Measurements from ENCODE around the gene EXT2. TPM values are rescaled to one million over a fixed set of nuclear protein-coding genes. Genes with fewer than 3 reads are reported as not detected.

Gene EXT2
- total RNA-seq, 1 donor from 2014 or later = 76.6 TPM

- no peak for DNase-seq
These were observed 110.4 kb downstream of the EXT2 start for GRCh38 chr11:44205836-44206235.

- DNase-seq = no peak
These were observed 111.8 kb downstream of the EXT2 start for GRCh38 chr11:44207292-44207691.

DNA sequence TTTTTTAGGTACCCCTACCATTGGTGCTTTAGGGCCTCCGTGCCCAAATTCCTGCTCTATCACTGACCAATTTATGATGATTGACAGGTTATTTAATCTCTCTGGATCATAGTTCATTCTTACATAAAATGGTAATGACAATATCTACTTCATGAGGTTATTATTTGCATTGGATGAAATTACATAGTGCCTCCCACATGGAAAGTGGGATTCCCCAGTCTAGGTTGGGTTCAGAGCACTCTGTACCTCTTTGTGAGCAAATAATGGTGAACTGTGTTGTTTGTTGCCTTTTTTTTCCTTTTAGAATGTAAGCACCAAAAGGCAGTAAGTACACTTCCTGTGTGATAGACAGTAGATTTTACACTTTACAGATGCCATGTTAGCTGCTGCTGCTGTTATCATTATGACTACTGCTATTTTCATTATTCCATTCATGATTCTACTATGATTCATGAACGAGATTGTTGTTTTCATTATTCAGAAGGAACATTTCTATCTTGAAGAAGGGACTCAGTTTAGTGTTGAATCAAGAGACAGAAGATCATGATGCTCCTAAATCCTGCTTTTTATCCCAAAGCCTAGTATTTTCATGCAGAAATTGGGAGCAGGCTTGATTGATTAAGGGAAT lies 113.6 kb downstream of the EXT2 start:
- no peak for DNase-seq

- no peak for DNase-seq
These were observed 116.7 kb downstream of the EXT2 start for GRCh38 chr11:44212128-44212527.

DNA sequence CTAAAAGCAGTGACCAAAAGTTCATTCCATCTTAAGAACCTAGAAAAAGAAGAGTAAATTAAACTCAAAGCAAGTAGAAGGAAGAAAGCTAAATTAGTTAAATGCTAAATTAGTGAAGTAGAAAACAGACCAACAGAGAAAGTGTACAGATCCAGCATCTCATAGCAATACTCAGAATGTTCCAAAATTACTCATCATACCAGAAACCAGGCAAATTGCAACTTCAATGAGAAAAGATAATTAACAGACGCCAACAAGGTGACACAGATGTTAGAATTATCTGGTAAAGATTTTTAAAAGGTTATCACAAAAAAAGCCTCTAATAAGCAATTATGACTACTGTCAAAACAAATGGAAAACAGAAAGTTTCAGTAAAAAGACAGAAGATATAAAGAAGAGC lies 117.7 kb downstream of the EXT2 start:
- no peak for DNase-seq

- peak; percentile 18 for DNase-seq
These were observed 122.0 kb downstream of the EXT2 start for GRCh38 chr11:44217432-44217831.

- no peak for DNase-seq
These were observed 124.6 kb downstream of the EXT2 start for GRCh38 chr11:44219830-44220796.

GRCh38 chr11:44221456-44221855 lies 126.0 kb downstream of the EXT2 start:
- no peak for DNase-seq

- DNase-seq = no peak
These were observed 126.5 kb downstream of the EXT2 start for GRCh38 chr11:44221992-44222391.

DNA sequence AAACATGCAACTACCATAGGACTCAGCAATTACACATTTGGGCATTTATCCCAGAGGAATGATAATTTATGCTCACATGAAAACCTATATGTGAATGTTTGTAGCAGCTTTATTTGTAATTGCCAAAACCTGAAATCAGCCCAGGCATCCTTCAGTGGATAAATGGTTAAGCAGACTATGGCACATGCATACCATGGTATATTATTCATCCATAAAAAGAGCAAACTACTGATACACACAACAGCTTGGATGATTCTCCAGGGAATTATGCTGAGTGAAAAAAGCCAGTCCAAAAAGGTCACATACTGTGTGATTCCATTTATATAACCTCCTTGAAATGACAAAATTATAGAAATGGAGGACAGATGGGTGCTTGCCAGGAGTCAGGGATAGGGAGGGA lies 127.8 kb downstream of the EXT2 start:
- no peak for DNase-seq

GRCh38 chr11:44224867-44225501 lies 129.5 kb downstream of the EXT2 start:
- peak; percentile 15 for DNase-seq

- DNase-seq = no peak
These were observed 131.0 kb downstream of the EXT2 start for GRCh38 chr11:44226490-44226889.

DNA sequence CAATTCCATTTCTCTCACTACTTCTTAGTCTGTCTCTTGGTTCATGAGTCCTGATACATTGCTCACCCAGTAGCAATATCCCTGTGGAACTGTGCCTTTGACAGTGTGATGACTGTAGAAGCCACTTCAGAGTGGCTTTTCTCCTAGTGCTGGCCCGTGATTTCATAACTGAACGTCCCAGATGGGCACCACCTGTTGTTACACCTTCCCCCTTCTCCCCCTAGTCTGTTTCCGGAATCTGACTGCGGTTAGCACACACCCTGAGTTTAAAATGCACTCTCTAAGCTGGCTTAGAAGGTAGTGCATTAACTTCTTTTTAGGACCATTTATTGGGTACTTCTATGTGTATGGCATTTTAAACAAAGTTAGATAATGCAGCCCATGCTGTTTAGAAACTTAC lies 131.5 kb downstream of the EXT2 start:
- DNase-seq = no peak

- no peak for DNase-seq
These were observed 132.9 kb downstream of the EXT2 start for GRCh38 chr11:44228379-44228778.

- no peak for DNase-seq
These were observed 133.6 kb downstream of the EXT2 start for GRCh38 chr11:44229098-44229497.

DNA sequence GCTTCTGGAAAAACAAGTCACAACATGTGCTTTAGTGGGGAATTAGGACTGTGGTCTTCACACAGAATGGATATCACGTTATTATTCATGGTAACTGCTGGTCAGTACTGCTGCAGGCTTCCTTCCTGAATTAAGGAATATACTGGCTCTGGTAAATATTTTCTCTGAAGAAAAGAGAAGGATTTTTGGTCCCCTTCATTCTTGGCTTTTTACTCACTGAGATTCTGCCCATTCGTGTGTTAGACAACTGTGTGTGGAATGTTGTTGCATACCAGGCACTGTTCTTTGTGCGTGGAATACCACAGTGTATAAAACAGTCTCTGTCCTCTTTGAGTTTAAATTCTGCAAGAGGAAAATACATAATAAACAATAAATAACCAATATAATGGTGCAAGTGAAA lies 134.1 kb downstream of the EXT2 start:
- no peak for DNase-seq

GRCh38 chr11:44235765-44236201 lies 140.3 kb downstream of the EXT2 start:
- peak; percentile 44 for DNase-seq

DNA sequence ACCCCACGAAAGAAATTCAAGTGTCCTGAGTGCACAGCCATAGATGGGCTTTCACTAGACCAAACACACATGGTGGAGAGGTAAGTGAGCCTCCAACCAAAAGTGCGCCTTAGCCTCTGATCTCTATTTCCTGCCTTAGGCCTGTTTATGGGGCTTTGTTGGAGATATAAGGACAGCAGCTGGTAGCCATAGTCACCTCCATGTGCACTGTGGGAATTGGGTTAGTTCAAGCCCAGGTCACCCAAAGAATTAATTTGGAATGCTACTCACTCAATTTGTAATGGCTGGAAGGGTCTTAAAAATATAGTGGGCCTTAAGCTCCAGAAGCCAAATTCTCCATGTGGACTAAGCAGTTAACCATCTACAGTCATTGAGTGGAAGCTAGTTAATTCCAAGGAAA lies 140.8 kb downstream of the EXT2 start:
- no peak for DNase-seq

GRCh38 chr11:44237156-44237555 lies 141.7 kb downstream of the EXT2 start:
- no peak for DNase-seq

GRCh38 chr11:44241851-44242250 lies 146.4 kb downstream of the EXT2 start:
- no peak for DNase-seq

- DNase-seq = no peak
These were observed 147.6 kb downstream of the EXT2 start for GRCh38 chr11:44243086-44243485.

- no peak for DNase-seq
These were observed 148.3 kb downstream of the EXT2 start for GRCh38 chr11:44243595-44244343.

Data from skin of body (tissue), 2 donors.